Brain microvascular endothelial cell (primary cell): Measurements from ENCODE around the gene SLC9A6.

Source experiments
- DNase-seq: peaks from one replicate; pipeline ENCODE4 v3.0.0-alpha.2; 2020
- H3K27ac ChIP-seq: fragments of 250-450 bp; sonication (Bioruptor Pico); 2 replicates; pipeline ENCODE4 v1.5.1; 2020; ENCODE audit warnings: mild to moderate bottlenecking, moderate library complexity
- H3K27me3 ChIP-seq: fragments of 250-450 bp; sonication (Bioruptor Pico); replicated peaks from 2 replicates; pipeline ENCODE4 v1.5.1; 2020; ENCODE audit warnings: mild to moderate bottlenecking
- H3K36me3 ChIP-seq: fragments of 250-450 bp; sonication (Bioruptor Pico); replicated peaks from 2 replicates; pipeline ENCODE4 v1.5.1; 2020; ENCODE audit warnings: mild to moderate bottlenecking
- H3K4me3 ChIP-seq: 2 replicates; pipeline ENCODE4 v1.5.1; 2011; ENCODE audit warnings: low read depth, mild to moderate bottlenecking, control low read depth, low read length, moderate library complexity
- CTCF ChIP-seq: IDR thresholded peaks from 2 replicates; pipeline ENCODE4 v1.5.1; 2011; ENCODE audit warnings: low read depth, mild to moderate bottlenecking, moderate library complexity, low read length, control low read depth, inconsistent platforms; ENCODE audit errors: missing control alignments
- in situ Hi-C: cut with HindIII; loops from 2 replicates; pipeline ENCODE4 v1.10.0; 2017; ENCODE audit warnings: low sequenced_read_pairs, low pct_ligation_motif_present

SLC9A6 gene

GRCh38 chrX:136057567-136057966, 72.3 kb downstream of the SLC9A6 start:
- Histone ChIP-seq H3K36me3 (no peaks in the 10 kb centered on the region), H3K4me3 (no peak overlapping the region), H3K27ac (no peak overlapping the region), H3K27me3 (no peaks in the 10 kb centered on the region)
- no peak for TF ChIP-seq CTCF
- in situ Hi-C loops: no loop called here
- DNase-seq: no peak

GRCh38 chrX:136059350-136059749, 74.1 kb downstream of the SLC9A6 start:
- in situ Hi-C loops: no loop called here
- no peak overlapping the region for H3K4me3 ChIP-seq
- no peak overlapping the region for H3K27ac ChIP-seq
- TF ChIP-seq CTCF: no peak
- no peaks in the 10 kb centered on the region for H3K36me3 ChIP-seq
- DNase-seq: no peak
- no peaks in the 10 kb centered on the region for H3K27me3 ChIP-seq

DNA sequence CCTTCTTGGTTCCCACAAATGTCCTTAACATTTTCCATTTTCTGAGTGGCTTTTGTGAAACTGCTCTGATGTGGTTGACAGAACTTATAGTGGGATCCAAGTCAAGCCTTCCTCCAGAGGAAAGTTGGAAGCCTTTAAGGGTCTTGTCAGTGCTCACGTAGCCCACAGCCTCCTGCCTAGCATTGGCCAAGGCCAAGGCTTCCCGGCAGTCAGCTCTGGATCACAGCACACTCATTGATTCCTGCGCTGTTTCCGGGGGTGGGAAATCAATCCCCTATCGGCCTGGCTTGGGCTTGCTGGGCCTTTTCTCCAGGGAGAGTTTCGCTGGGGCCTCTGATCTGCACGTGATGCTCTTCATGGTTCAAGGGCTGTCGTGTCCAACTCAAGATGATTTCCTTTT, 76.1 kb downstream of the SLC9A6 start:
- Histone ChIP-seq H3K27me3 (no peaks in the 10 kb centered on the region), H3K27ac (no peak overlapping the region), H3K36me3 (no peaks in the 10 kb centered on the region), H3K4me3 (no peak overlapping the region)
- DNase-seq: no peak
- TF ChIP-seq CTCF: no peak
- in situ Hi-C loops: no loop called here

- TF ChIP-seq CTCF: no peak
- no peaks in the 10 kb centered on the region for H3K36me3 ChIP-seq
- in situ Hi-C loops: no loop called here
- H3K27ac ChIP-seq: no peak overlapping the region
- H3K4me3 ChIP-seq: no peak overlapping the region
- no peaks in the 10 kb centered on the region for H3K27me3 ChIP-seq
- no peak for DNase-seq
Measured at GRCh38 chrX:136061696-136062095, 76.5 kb downstream of the SLC9A6 start.

- in situ Hi-C loops: no loop called here
- H3K4me3 ChIP-seq: no peak overlapping the region
- no peak for TF ChIP-seq CTCF
- peak overlapping the region; percentile 81 for H3K27ac ChIP-seq
- H3K36me3 ChIP-seq: no peaks in the 10 kb centered on the region
- H3K27me3 ChIP-seq: no peaks in the 10 kb centered on the region
- peak; percentile 58 for DNase-seq
Measured at GRCh38 chrX:136063340-136064079, 78.3 kb downstream of the SLC9A6 start.

- Histone ChIP-seq H3K27ac (peak overlapping the region; percentile 81), H3K36me3 (no peaks in the 10 kb centered on the region), H3K4me3 (no peak overlapping the region), H3K27me3 (no peaks in the 10 kb centered on the region)
- in situ Hi-C loops: no loop called here
- no peak for TF ChIP-seq CTCF
- no peak for DNase-seq
Measured at GRCh38 chrX:136064661-136065043, 79.4 kb downstream of the SLC9A6 start.
